Measurements from ENCODE around the gene SIN3A.

SIN3A gene

GRCh38 chr15:75342221-75342620 is 109.3 kb downstream of the SIN3A start:
- Histone ChIP-seq H3K18ac (ENCODE audit: low read depth in 1 of 2, low read length in 2 of 2) (no peak overlapping the region), H3K27me3 (ENCODE audit: control insufficient read depth in 1 of 2, insufficient read depth in 1 of 2, low read length in 2 of 2) (peaks cover 0 to 4% of the 10 kb centered on the region in 2 experiments), H3K4me1 (ENCODE audit: control insufficient read depth, insufficient read depth, low read depth, low read length) (peaks cover 15% of the 10 kb centered on the region), H3K4me2 (ENCODE audit: low read length, poor library complexity, severe bottlenecking) (no peak overlapping the region), H3K14ac (ENCODE audit: low read length in 2 of 2) (no peak overlapping the region), H3K27ac (ENCODE audit: low read length, poor library complexity, severe bottlenecking) (no peak overlapping the region), H3K23ac (ENCODE audit: low read length in 2 of 2) (no peak overlapping the region), H3K4me3 (ENCODE audit: insufficient read depth in 1 of 2, low read depth in 1 of 2, low read length in 2 of 2) (no peak overlapping the region), H2BK120ac (ENCODE audit: low read depth, low read length) (no peak overlapping the region), H2BK12ac (ENCODE audit: low read length in 2 of 2) (no peak overlapping the region), H3K36me3 (ENCODE audit: control insufficient read depth in 1 of 2, insufficient read depth in 2 of 2, low read depth in 1 of 2, low read length in 2 of 2) (peaks cover 28 to 34% of the 10 kb centered on the region in 2 experiments), H2AK5ac (ENCODE audit: low read length, severe bottlenecking) (no peak overlapping the region), H3K9me3 (ENCODE audit: control insufficient read depth, low read length) (no peaks in the 10 kb centered on the region), H2BK5ac (ENCODE audit: low read depth, low read length, poor library complexity, severe bottlenecking) (no peak overlapping the region), H3K79me1 (replicated peaks; ENCODE audit: low read length, poor library complexity, severe bottlenecking) (peaks cover 7% of the 10 kb centered on the region), H3K4ac (ENCODE audit: low read depth in 1 of 2, low read length in 2 of 2) (no peak overlapping the region), H2AFZ (ENCODE audit: low read depth, low read length) (no peak overlapping the region), H3K9ac (ENCODE audit: low read length) (no peak overlapping the region), H4K91ac (ENCODE audit: low read length) (no peak overlapping the region), H4K8ac (ENCODE audit: low read length) (no peak overlapping the region), H2BK15ac (ENCODE audit: low read depth, poor library complexity, severe bottlenecking) (no peak overlapping the region)
- no peak for DNase-seq
- 94% methylated on average over 6 of the region's 6 CpGs for WGBS

- no peak overlapping the region for H4K91ac ChIP-seq (ENCODE audit: low read length)
- H2AK5ac ChIP-seq (ENCODE audit: low read length, severe bottlenecking), result no peak overlapping the region
- H3K27me3 ChIP-seq (ENCODE audit: control insufficient read depth in 1 of 2, insufficient read depth in 1 of 2, low read length in 2 of 2), result no peaks in the 10 kb centered on the region
- no peak overlapping the region for H3K4me2 ChIP-seq (ENCODE audit: low read length, poor library complexity, severe bottlenecking)
- no peak overlapping the region for H2BK5ac ChIP-seq (ENCODE audit: low read depth, low read length, poor library complexity, severe bottlenecking)
- H3K9me3 ChIP-seq (ENCODE audit: control insufficient read depth, low read length), result no peaks in the 10 kb centered on the region
- H3K4ac ChIP-seq (ENCODE audit: low read depth in 1 of 2, low read length in 2 of 2), result no peak overlapping the region
- no peak overlapping the region for H2BK15ac ChIP-seq (ENCODE audit: low read depth, poor library complexity, severe bottlenecking)
- 96% methylated on average over 12 of the region's 13 CpGs for WGBS
- no peak overlapping the region for H2BK120ac ChIP-seq (ENCODE audit: low read depth, low read length)
- H3K27ac ChIP-seq (ENCODE audit: low read length, poor library complexity, severe bottlenecking), result no peak overlapping the region
- H3K79me1 ChIP-seq (replicated peaks; ENCODE audit: low read length, poor library complexity, severe bottlenecking), result peaks cover 15% of the 10 kb centered on the region
- no peak overlapping the region for H2AFZ ChIP-seq (ENCODE audit: low read depth, low read length)
- no peak for DNase-seq
- H3K23ac ChIP-seq (ENCODE audit: low read length in 2 of 2), result no peak overlapping the region
- H3K9ac ChIP-seq (ENCODE audit: low read length), result no peak overlapping the region
- peaks cover 13% of the 10 kb centered on the region for H3K4me1 ChIP-seq (ENCODE audit: control insufficient read depth, insufficient read depth, low read depth, low read length)
- no peak overlapping the region for H3K4me3 ChIP-seq (ENCODE audit: insufficient read depth in 1 of 2, low read depth in 1 of 2, low read length in 2 of 2)
- no peak overlapping the region for H3K18ac ChIP-seq (ENCODE audit: low read depth in 1 of 2, low read length in 2 of 2)
- H2BK12ac ChIP-seq (ENCODE audit: low read length in 2 of 2), result no peak overlapping the region
- no peak overlapping the region for H4K8ac ChIP-seq (ENCODE audit: low read length)
- peaks cover 28 to 34% of the 10 kb centered on the region in 2 experiments for H3K36me3 ChIP-seq (ENCODE audit: control insufficient read depth in 1 of 2, insufficient read depth in 2 of 2, low read depth in 1 of 2, low read length in 2 of 2)
- no peak overlapping the region for H3K14ac ChIP-seq (ENCODE audit: low read length in 2 of 2)
These were observed 111.8 kb downstream of the SIN3A start for GRCh38 chr15:75339531-75340240.

- H3K9me3 ChIP-seq (ENCODE audit: control insufficient read depth, low read length), result no peaks in the 10 kb centered on the region
- H4K8ac ChIP-seq (ENCODE audit: low read length), result no peak overlapping the region
- DNase-seq, result no peak
- no peak overlapping the region for H2BK5ac ChIP-seq (ENCODE audit: low read depth, low read length, poor library complexity, severe bottlenecking)
- no peak overlapping the region for H2AK5ac ChIP-seq (ENCODE audit: low read length, severe bottlenecking)
- peaks cover 28 to 34% of the 10 kb centered on the region in 2 experiments for H3K36me3 ChIP-seq (ENCODE audit: control insufficient read depth in 1 of 2, insufficient read depth in 2 of 2, low read depth in 1 of 2, low read length in 2 of 2)
- peaks cover 13% of the 10 kb centered on the region for H3K4me1 ChIP-seq (ENCODE audit: control insufficient read depth, insufficient read depth, low read depth, low read length)
- no peak overlapping the region for H2BK12ac ChIP-seq (ENCODE audit: low read length in 2 of 2)
- H3K23ac ChIP-seq (ENCODE audit: low read length in 2 of 2), result no peak overlapping the region
- H3K9ac ChIP-seq (ENCODE audit: low read length), result no peak overlapping the region
- no peak overlapping the region for H3K4me2 ChIP-seq (ENCODE audit: low read length, poor library complexity, severe bottlenecking)
- H2BK15ac ChIP-seq (ENCODE audit: low read depth, poor library complexity, severe bottlenecking), result no peak overlapping the region
- no peak overlapping the region for H2BK120ac ChIP-seq (ENCODE audit: low read depth, low read length)
- H3K18ac ChIP-seq (ENCODE audit: low read depth in 1 of 2, low read length in 2 of 2), result no peak overlapping the region
- no peak overlapping the region for H3K27ac ChIP-seq (ENCODE audit: low read length, poor library complexity, severe bottlenecking)
- no peaks in the 10 kb centered on the region for H3K27me3 ChIP-seq (ENCODE audit: control insufficient read depth in 1 of 2, insufficient read depth in 1 of 2, low read length in 2 of 2)
- no peak overlapping the region for H3K14ac ChIP-seq (ENCODE audit: low read length in 2 of 2)
- peaks cover 15% of the 10 kb centered on the region for H3K79me1 ChIP-seq (replicated peaks; ENCODE audit: low read length, poor library complexity, severe bottlenecking)
- 96% methylated on average over 10 of the region's 11 CpGs for WGBS
- H2AFZ ChIP-seq (ENCODE audit: low read depth, low read length), result no peak overlapping the region
- H3K4me3 ChIP-seq (ENCODE audit: insufficient read depth in 1 of 2, low read depth in 1 of 2, low read length in 2 of 2), result no peak overlapping the region
- no peak overlapping the region for H4K91ac ChIP-seq (ENCODE audit: low read length)
- no peak overlapping the region for H3K4ac ChIP-seq (ENCODE audit: low read depth in 1 of 2, low read length in 2 of 2)
These were observed 112.7 kb downstream of the SIN3A start for GRCh38 chr15:75338661-75339240.

GRCh38 chr15:75335705-75336355 is 115.7 kb downstream of the SIN3A start, which contains the start of gene COMMD4:
Gene COMMD4, plus strand, starts transcription at chr15:75336063. Its CDS starts 27 bp downstream, at chr15:75336090.
- Histone ChIP-seq H4K8ac (ENCODE audit: low read length) (peak within 1 kb of the TSS; percentile 79), H2BK15ac (ENCODE audit: low read depth, poor library complexity, severe bottlenecking) (no peak within 1 kb of the TSS), H2AFZ (ENCODE audit: low read depth, low read length) (peak within 1 kb of the TSS; percentile 2), H3K18ac (ENCODE audit: low read depth in 1 of 2, low read length in 2 of 2) (peak within 1 kb of the TSS in 1 of 2 experiments; percentile 41), H3K36me3 (ENCODE audit: control insufficient read depth in 1 of 2, insufficient read depth in 2 of 2, low read depth in 1 of 2, low read length in 2 of 2) (peaks cover 24 to 25% of the 10 kb centered on the region in 2 experiments), H3K14ac (ENCODE audit: low read length in 2 of 2) (no peak within 1 kb of the TSS), H3K79me1 (replicated peaks; ENCODE audit: low read length, poor library complexity, severe bottlenecking) (peaks cover 15% of the 10 kb centered on the region), H2AK5ac (ENCODE audit: low read length, severe bottlenecking) (peak within 1 kb of the TSS; percentile 19), H3K4me1 (ENCODE audit: control insufficient read depth, insufficient read depth, low read depth, low read length) (peaks cover 13% of the 10 kb centered on the region), H3K4me2 (ENCODE audit: low read length, poor library complexity, severe bottlenecking) (peak within 1 kb of the TSS; percentile 68), H2BK12ac (ENCODE audit: low read length in 2 of 2) (no peak within 1 kb of the TSS), H3K27ac (ENCODE audit: low read length, poor library complexity, severe bottlenecking) (no peak within 1 kb of the TSS), H3K9ac (ENCODE audit: low read length) (peak within 1 kb of the TSS; percentile 95), H3K4ac (ENCODE audit: low read depth in 1 of 2, low read length in 2 of 2) (peak within 1 kb of the TSS in 1 of 2 experiments; percentile 40), H3K4me3 (ENCODE audit: insufficient read depth in 1 of 2, low read depth in 1 of 2, low read length in 2 of 2) (peak within 1 kb of the TSS; percentile 59 to 95), H3K23ac (ENCODE audit: low read length in 2 of 2) (no peak within 1 kb of the TSS), H3K27me3 (ENCODE audit: control insufficient read depth in 1 of 2, insufficient read depth in 1 of 2, low read length in 2 of 2) (no peaks in the 10 kb centered on the region), H2BK5ac (ENCODE audit: low read depth, low read length, poor library complexity, severe bottlenecking) (no peak within 1 kb of the TSS), H3K9me3 (ENCODE audit: control insufficient read depth, low read length) (no peaks in the 10 kb centered on the region), H2BK120ac (ENCODE audit: low read depth, low read length) (peak within 1 kb of the TSS; percentile 11), H4K91ac (ENCODE audit: low read length) (no peak within 1 kb of the TSS)
- WGBS, result 3% methylated on average over 42 of the region's 42 CpGs
- peak; percentile 95 for DNase-seq
